Sigmoid colon (tissue), 7 donors: ENCODE measurements around the gene SLC2A13. TPM values are rescaled to one million over a fixed set of nuclear protein-coding genes. Genes with fewer than 3 reads are reported as not detected.

Experiments
- DNase-seq: peaks from one replicate; pipeline ENCODE4 v3.0.0-alpha.2; 2019
- H3K27ac ChIP-seq, 4 donors: fragments of 200-600 bp; sonication (generic); one replicate each; pipeline ENCODE4 v1.5.1; 2016 to 2019; ENCODE audit warnings: mild to moderate bottlenecking in 1 of 4
- H3K27me3 ChIP-seq, 3 donors: fragments of 200-600 bp; sonication (generic); one replicate each; pipeline ENCODE4 v1.5.1; 2019; ENCODE audit warnings: mild to moderate bottlenecking in 1 of 3
- H3K36me3 ChIP-seq, 4 donors: fragments of 200-600 bp; sonication (generic); one replicate each; pipeline ENCODE4 v1.5.1; 2016 to 2019
- H3K4me1 ChIP-seq, 4 donors: fragments of 200-600 bp; sonication (generic); one replicate each; pipeline ENCODE4 v1.5.1; 2017 to 2019
- H3K4me3 ChIP-seq, 4 donors: fragments of 200-600 bp; sonication (generic); one replicate each; pipeline ENCODE4 v1.5.1; 2017 to 2019; ENCODE audit warnings: mild to moderate bottlenecking in 2 of 4, moderate library complexity in 1 of 4
- H3K9me3 ChIP-seq, 4 donors: fragments of 200-600 bp in 3 of 4; sonication (generic) in 3 of 4; one replicate each; pipeline versions ENCODE4 v1.5.1 to v1.6.1; 2013 to 2019
- EP300 ChIP-seq, 4 donors: sonication (generic); formaldehyde crosslinking; IDR thresholded peaks; one replicate each; pipeline ENCODE4 v1.6.1; 2017; ENCODE audit warnings: antibody characterized with exemption in 4 of 4
- POLR2A ChIP-seq, 2 donors: fragments of 450-650 bp; IDR thresholded peaks; one replicate each; pipeline ENCODE4 v1.6.1; 2016; ENCODE audit warnings: antibody characterized with exemption in 2 of 2, mild to moderate bottlenecking in 2 of 2, moderate library complexity in 2 of 2
- POLR2AphosphoS5 ChIP-seq, 4 donors: sonication (generic); formaldehyde crosslinking; IDR thresholded peaks; one replicate each; pipeline ENCODE4 v1.6.1; 2017; ENCODE audit warnings: antibody characterized with exemption in 4 of 4
- WGBS, 2 donors: extraction: QIAGEN DNeasy Blood & Tissue Kit; methylation state at CpG; one replicate each; pipeline ENCODE4 v1.1.7; 2013; 5-methylcytosine and 5-hydroxymethylcytosine counted together
- intact Hi-C: fragments of 100-400 bp; cut with DNase I; formaldehyde crosslinking; loops from one replicate; pipeline ENCODE4 v1.15.1; 2023
- polyA plus RNA-seq, 3 donors: library from polyadenylated mRNA; stranded (reverse); fragments of 200-250 nt; gene quantifications; one replicate each; pipeline ENCODE4 v1.2.3, GENCODE V29; 2013
- total RNA-seq, 4 donors: library from RNA; depleted of rRNA; stranded (reverse); fragments of >200 nt; gene quantifications; one replicate each; pipeline ENCODE4 v1.1.0, GENCODE V29; 2016
- TF ChIP-seq, protein P1 (sequence below), 4 experiments: fragments of 450-650 bp in 3 of 4; fragments of 200-600 bp in 1 of 4; IDR thresholded peaks; one replicate each; pipeline ENCODE4 v1.5.1; 2016 to 2019; ENCODE audit warnings: antibody characterized with exemption in 4 of 4, mild to moderate bottlenecking in 3 of 4, moderate library complexity in 2 of 4
- donor health status: healthy with polysubstance abuse.
- donor health status: Bipolar disorder and iron deficiency.
- donor health status: healthy.

Gene SLC2A13
- total and polyA plus RNA-seq, 7 donors, result 1.8 to 32.3 (median 20.2) TPM

DNA sequence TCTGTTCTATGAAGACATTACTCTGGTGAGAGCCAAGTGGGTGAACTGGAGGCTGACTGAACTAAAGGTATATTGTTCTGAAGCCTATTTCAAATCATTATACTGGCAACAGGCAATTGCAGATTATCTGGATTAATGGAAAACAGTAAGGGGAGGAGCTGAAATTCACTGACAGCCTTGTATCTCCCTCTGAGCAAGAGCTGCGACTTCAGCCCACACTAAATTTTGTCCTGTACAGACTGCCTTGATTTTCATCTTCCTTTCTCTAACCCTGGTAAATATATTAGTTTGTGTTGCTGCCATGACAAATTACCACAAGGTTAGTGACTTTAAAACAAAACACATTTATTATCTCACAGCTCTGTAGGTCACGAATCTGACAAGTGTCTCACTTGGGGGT, 231.1 kb downstream of the SLC2A13 start:
- H3K9me3 ChIP-seq, result peaks cover 0 to 5% (median 0%) of the 10 kb centered on the region in 4 donors
- H3K4me3 ChIP-seq, result no peak overlapping the region
- TF ChIP-seq EP300 (IDR thresholded peaks at IDR 0.05) (no peak), POLR2AphosphoS5 (IDR thresholded peaks at IDR 0.05) (no peak), POLR2A (IDR thresholded peaks at IDR 0.05) (no peak)
- TF ChIP-seq, protein P1, sequence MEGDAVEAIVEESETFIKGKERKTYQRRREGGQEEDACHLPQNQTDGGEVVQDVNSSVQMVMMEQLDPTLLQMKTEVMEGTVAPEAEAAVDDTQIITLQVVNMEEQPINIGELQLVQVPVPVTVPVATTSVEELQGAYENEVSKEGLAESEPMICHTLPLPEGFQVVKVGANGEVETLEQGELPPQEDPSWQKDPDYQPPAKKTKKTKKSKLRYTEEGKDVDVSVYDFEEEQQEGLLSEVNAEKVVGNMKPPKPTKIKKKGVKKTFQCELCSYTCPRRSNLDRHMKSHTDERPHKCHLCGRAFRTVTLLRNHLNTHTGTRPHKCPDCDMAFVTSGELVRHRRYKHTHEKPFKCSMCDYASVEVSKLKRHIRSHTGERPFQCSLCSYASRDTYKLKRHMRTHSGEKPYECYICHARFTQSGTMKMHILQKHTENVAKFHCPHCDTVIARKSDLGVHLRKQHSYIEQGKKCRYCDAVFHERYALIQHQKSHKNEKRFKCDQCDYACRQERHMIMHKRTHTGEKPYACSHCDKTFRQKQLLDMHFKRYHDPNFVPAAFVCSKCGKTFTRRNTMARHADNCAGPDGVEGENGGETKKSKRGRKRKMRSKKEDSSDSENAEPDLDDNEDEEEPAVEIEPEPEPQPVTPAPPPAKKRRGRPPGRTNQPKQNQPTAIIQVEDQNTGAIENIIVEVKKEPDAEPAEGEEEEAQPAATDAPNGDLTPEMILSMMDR (IDR thresholded peaks at IDR 0.05), result no peak
- H3K4me1 ChIP-seq, result no peaks in the 10 kb centered on the region
- WGBS, 2 donors, result 85 to 92% methylated on average over 2 of the region's 2 CpGs
- intact Hi-C loops, result no loop called here
- H3K27me3 ChIP-seq, result no peaks in the 10 kb centered on the region
- H3K36me3 ChIP-seq, result no peaks in the 10 kb centered on the region
- no peak overlapping the region for H3K27ac ChIP-seq
- no peak for DNase-seq

DNA sequence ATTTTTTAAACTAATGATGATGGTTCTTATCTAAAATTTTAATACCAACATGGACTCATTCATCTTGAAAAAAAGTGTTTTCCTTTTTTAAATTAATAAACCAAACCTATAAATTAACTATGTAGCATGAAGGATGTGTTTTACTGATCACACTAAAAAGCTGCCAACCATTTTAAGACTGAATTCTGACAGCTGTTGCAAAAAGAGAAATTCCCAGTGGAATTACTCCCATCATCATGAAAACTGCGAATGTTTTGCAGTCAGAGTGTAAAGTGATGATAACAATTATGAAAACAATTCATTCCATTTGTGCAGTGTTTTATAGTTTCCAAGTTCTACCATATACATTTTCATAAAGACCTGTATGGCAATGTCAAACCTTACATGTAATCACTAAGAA, 232.8 kb downstream of the SLC2A13 start:
- H3K36me3 ChIP-seq, result no peaks in the 10 kb centered on the region
- intact Hi-C loops, result no loop called here

DNA sequence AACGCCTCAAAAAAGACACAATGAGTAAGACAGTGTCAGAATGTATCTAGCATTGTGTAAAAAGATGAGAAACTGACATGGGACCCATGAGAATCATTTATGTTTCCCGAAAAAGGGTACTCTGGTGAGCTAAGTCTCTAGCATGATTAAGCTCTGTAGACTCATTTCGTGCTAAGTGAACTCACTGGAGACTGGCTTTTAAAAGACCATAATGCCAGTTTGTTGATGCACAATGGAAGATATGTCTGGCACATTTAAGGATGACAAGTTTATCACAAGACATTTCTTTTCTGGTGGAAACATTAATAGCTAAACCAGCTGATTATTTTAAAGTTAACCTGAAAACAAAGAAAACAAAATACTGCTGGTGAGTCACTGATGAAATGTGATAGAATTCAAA, 233.5 kb downstream of the SLC2A13 start:
- no peak overlapping the region for H3K4me3 ChIP-seq
- no peaks in the 10 kb centered on the region for H3K27me3 ChIP-seq
- DNase-seq, result no peak
- WGBS, 2 donors, result 93 to 94% methylated on average over 3 of the region's 3 CpGs
- no peaks in the 10 kb centered on the region for H3K9me3 ChIP-seq
- TF ChIP-seq POLR2A (IDR thresholded peaks at IDR 0.05) (no peak), EP300 (IDR thresholded peaks at IDR 0.05) (no peak), POLR2AphosphoS5 (IDR thresholded peaks at IDR 0.05) (no peak)
- TF ChIP-seq, protein P1 (IDR thresholded peaks at IDR 0.05), result no peak
- H3K27ac ChIP-seq, result no peak overlapping the region
- no peaks in the 10 kb centered on the region for H3K4me1 ChIP-seq
- intact Hi-C loops, result no loop called here
- H3K36me3 ChIP-seq, result no peaks in the 10 kb centered on the region

More for the DNA sequence above, 232.8 kb downstream of the SLC2A13 start:
- no peak overlapping the region for H3K27ac ChIP-seq
- no peaks in the 10 kb centered on the region for H3K27me3 ChIP-seq
- 80% methylated on average over 1 of the region's 1 CpG for WGBS, 2 donors
- no peaks in the 10 kb centered on the region for H3K9me3 ChIP-seq
- TF ChIP-seq, protein P1 (IDR thresholded peaks at IDR 0.05), result no peak
- no peak for TF ChIP-seq POLR2A (IDR thresholded peaks at IDR 0.05)
- TF ChIP-seq POLR2AphosphoS5 (IDR thresholded peaks at IDR 0.05), result no peak
- TF ChIP-seq EP300 (IDR thresholded peaks at IDR 0.05), result no peak
- DNase-seq, result no peak
- H3K4me3 ChIP-seq, result no peak overlapping the region
- H3K4me1 ChIP-seq, result no peaks in the 10 kb centered on the region

DNA sequence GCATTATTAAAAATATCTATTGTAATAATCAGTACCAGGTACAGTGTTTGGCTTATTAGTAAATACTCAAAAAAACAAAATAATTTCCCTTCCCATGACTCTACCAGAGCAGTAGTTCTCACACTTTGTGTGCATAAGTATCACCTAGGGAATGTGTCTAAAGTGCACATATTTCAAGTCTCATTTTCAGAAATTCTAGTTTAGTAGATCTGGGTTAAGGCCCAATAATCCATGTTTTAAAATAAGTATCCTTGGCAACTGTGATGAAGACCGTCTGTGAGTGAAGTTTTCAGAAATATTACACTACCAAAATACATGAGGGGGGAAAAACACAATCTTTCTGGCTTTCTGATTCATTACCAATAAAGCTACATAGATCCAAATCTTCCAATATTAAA, 237.6 kb downstream of the SLC2A13 start:
- WGBS, 2 donors, result 82 to 92% methylated on average over 1 of the region's 1 CpG
- H3K4me3 ChIP-seq, result no peak overlapping the region
- DNase-seq, result no peak

More for the DNA sequence above, 237.6 kb downstream of the SLC2A13 start:
- H3K27ac ChIP-seq, result no peak overlapping the region
- H3K27me3 ChIP-seq, result no peaks in the 10 kb centered on the region
- TF ChIP-seq EP300 (IDR thresholded peaks at IDR 0.05) (no peak), POLR2AphosphoS5 (IDR thresholded peaks at IDR 0.05) (no peak), POLR2A (IDR thresholded peaks at IDR 0.05) (no peak)
- TF ChIP-seq, protein P1 (IDR thresholded peaks at IDR 0.05), result no peak
- intact Hi-C loops, result no loop called here
- H3K36me3 ChIP-seq, result no peaks in the 10 kb centered on the region
- no peaks in the 10 kb centered on the region for H3K4me1 ChIP-seq
- H3K9me3 ChIP-seq, result no peaks in the 10 kb centered on the region
